HEK293 (cell line): ENCODE data around the gene MAL.

Experiments
- CTCF ChIA-PET: fragments of 350-600 bp; formaldehyde crosslinking; extraction: SDS; loops from one replicate; lab custom pipeline; 2021; ENCODE audit warnings: antibody characterized with exemption; lab: Yijun Ruan, JAX
- POLR2A ChIA-PET: fragments of 300-600 bp; formaldehyde crosslinking; extraction: SDS; loops from one replicate; lab custom pipeline; 2020; ENCODE audit warnings: antibody characterized with exemption, inconsistent platforms; lab: Yijun Ruan, JAX
- H3K27ac ChIP-seq: fragments of 200-500 bp; sonication (Bioruptor generic); 2 replicates; pipeline ENCODE4 v1.5.1; 2014; ENCODE audit warnings: low read depth, low read length, control low read depth, inconsistent platforms; ENCODE audit errors: extremely low read depth
- H3K36me3 ChIP-seq, 2 experiments: fragments of 200-500 bp in 1 of 2; sonication (Bioruptor generic) in 1 of 2; 1 replicate in 1 of 2; 2 replicates in 1 of 2; pipeline ENCODE4 v1.5.1; 2014 to 2017; ENCODE audit warnings: inconsistent platforms in 2 of 2, low read length in 2 of 2; ENCODE audit not compliant: control insufficient read depth in 2 of 2, insufficient read depth in 1 of 2
- H3K4me1 ChIP-seq: fragments of 200-500 bp; sonication (Bioruptor generic); 2 replicates; pipeline ENCODE4 v1.5.1; 2014; ENCODE audit warnings: mild to moderate bottlenecking, low read length, inconsistent platforms; ENCODE audit not compliant: control insufficient read depth, insufficient read depth
- H3K4me3 ChIP-seq: 2 replicates; pipeline ENCODE4 v1.5.1; 2011; ENCODE audit warnings: low read depth, mild to moderate bottlenecking, control low read depth, low read length, moderate library complexity
- H3K9me3 ChIP-seq: fragments of 200-500 bp; sonication (Bioruptor generic); 2 replicates; pipeline ENCODE4 v1.5.1; 2014; ENCODE audit warnings: low read depth, low read length, inconsistent platforms; ENCODE audit not compliant: control insufficient read depth, insufficient read depth
- HOXC10 ChIP-seq: sonication (generic); formaldehyde crosslinking; IDR thresholded peaks from 2 replicates; pipeline ENCODE4 v1.8.1; 2023; ENCODE audit warnings: mild to moderate bottlenecking, missing genetic modification reagents
- OVOL3 ChIP-seq: fragments of 450-650 bp; formaldehyde crosslinking; IDR thresholded peaks from 2 replicates; pipeline ENCODE4 v1.5.1; 2016; ENCODE audit warnings: missing biosample characterization, missing genetic modification characterization
- RBAK ChIP-seq: fragments of 450-650 bp; formaldehyde crosslinking; IDR thresholded peaks from 2 replicates; pipeline ENCODE4 v1.5.1; 2016; ENCODE audit warnings: missing biosample characterization, missing genetic modification characterization
- TRIM28 ChIP-seq: IDR thresholded peaks from 2 replicates; pipeline ENCODE4 v1.6.1; 2011; ENCODE audit warnings: low read length, control low read depth, borderline replicate concordance
- ZBTB7A ChIP-seq: fragments of 450-650 bp; formaldehyde crosslinking; IDR thresholded peaks from 2 replicates; pipeline ENCODE4 v1.5.1; 2016; ENCODE audit warnings: low read depth, missing biosample characterization, missing genetic modification characterization
- ZIC2 ChIP-seq: fragments of 450-650 bp; formaldehyde crosslinking; IDR thresholded peaks from 2 replicates; pipeline ENCODE4 v1.5.1; 2016; ENCODE audit warnings: missing biosample characterization, missing genetic modification characterization
- ZNF138 ChIP-seq: fragments of 450-650 bp; formaldehyde crosslinking; IDR thresholded peaks from 2 replicates; pipeline ENCODE4 v1.5.1; 2016; ENCODE audit warnings: missing biosample characterization, missing genetic modification characterization, borderline replicate concordance
- ZNF18 ChIP-seq: fragments of 450-650 bp; formaldehyde crosslinking; IDR thresholded peaks from 2 replicates; pipeline ENCODE4 v1.5.1; 2016; ENCODE audit warnings: missing biosample characterization, missing genetic modification characterization
- ZNF214 ChIP-seq: fragments of 450-650 bp; formaldehyde crosslinking; IDR thresholded peaks from 2 replicates; pipeline ENCODE4 v1.5.1; 2017; ENCODE audit warnings: missing biosample characterization, mild to moderate bottlenecking, missing genetic modification characterization, borderline replicate concordance
- ZNF239 ChIP-seq: fragments of 450-650 bp; formaldehyde crosslinking; IDR thresholded peaks from 2 replicates; pipeline ENCODE4 v1.5.1; 2016; ENCODE audit warnings: missing biosample characterization, missing genetic modification characterization
- ZNF24 ChIP-seq: fragments of 450-650 bp; formaldehyde crosslinking; IDR thresholded peaks from 2 replicates; pipeline ENCODE4 v1.5.1; 2016; ENCODE audit warnings: missing biosample characterization, missing genetic modification characterization
- ZNF266 ChIP-seq: fragments of 450-650 bp; formaldehyde crosslinking; IDR thresholded peaks from 2 replicates; pipeline ENCODE4 v1.5.1; 2016; ENCODE audit warnings: missing biosample characterization, missing genetic modification characterization, low read depth
- ZNF341 ChIP-seq: fragments of 450-650 bp; formaldehyde crosslinking; IDR thresholded peaks from 2 replicates; pipeline ENCODE4; 2016; ENCODE audit warnings: low read depth, missing biosample characterization, missing genetic modification characterization
- ZNF362 ChIP-seq: fragments of 450-650 bp; formaldehyde crosslinking; IDR thresholded peaks from 2 replicates; pipeline ENCODE4 v1.5.1; 2016; ENCODE audit warnings: missing biosample characterization, missing genetic modification characterization
- ZNF366 ChIP-seq: fragments of 450-650 bp; formaldehyde crosslinking; conservative IDR thresholded peaks from 2 replicates; pipeline ENCODE4 v1.5.1; 2016; ENCODE audit warnings: missing biosample characterization, missing genetic modification characterization
- ZNF391 ChIP-seq: fragments of 450-650 bp; formaldehyde crosslinking; IDR thresholded peaks from 2 replicates; pipeline ENCODE4 v1.5.1; 2016; ENCODE audit warnings: low read depth, missing biosample characterization, missing genetic modification characterization, borderline replicate concordance
- ZNF510 ChIP-seq: fragments of 450-650 bp; formaldehyde crosslinking; IDR thresholded peaks from 2 replicates; pipeline ENCODE4 v1.5.1; 2018; ENCODE audit warnings: mild to moderate bottlenecking, missing genetic modification characterization, missing biosample characterization; ENCODE audit not compliant: insufficient replicate concordance
- ZNF629 ChIP-seq: fragments of 450-650 bp; formaldehyde crosslinking; IDR thresholded peaks from 2 replicates; pipeline ENCODE4 v1.5.1; 2017; ENCODE audit warnings: missing biosample characterization, missing genetic modification characterization
- ZNF658 ChIP-seq: fragments of 450-650 bp; formaldehyde crosslinking; IDR thresholded peaks from 2 replicates; pipeline ENCODE4; 2016; ENCODE audit warnings: missing biosample characterization, missing genetic modification characterization
- ZNF664 ChIP-seq: fragments of 450-650 bp; formaldehyde crosslinking; IDR thresholded peaks from 2 replicates; pipeline ENCODE4 v1.5.1; 2016; ENCODE audit warnings: missing biosample characterization, missing genetic modification characterization
- ZNF747 ChIP-seq: fragments of 450-650 bp; formaldehyde crosslinking; IDR thresholded peaks from 2 replicates; pipeline ENCODE4 v1.5.1; 2016; ENCODE audit warnings: missing biosample characterization, missing genetic modification characterization
- ZNF777 ChIP-seq: fragments of 450-650 bp; formaldehyde crosslinking; IDR thresholded peaks from 2 replicates; pipeline ENCODE4 v1.5.1; 2017; ENCODE audit warnings: missing biosample characterization, missing genetic modification characterization, borderline replicate concordance
- ZSCAN30 ChIP-seq: fragments of 450-650 bp; IDR thresholded peaks from 2 replicates; pipeline ENCODE4 v1.5.1; 2018; ENCODE audit warnings: missing biosample characterization, mild to moderate bottlenecking, missing genetic modification characterization, moderate library complexity
- TF ChIP-seq, protein P1 (sequence below): fragments of 450-650 bp; IDR thresholded peaks from 2 replicates; pipeline ENCODE4 v1.5.1; 2018; ENCODE audit warnings: missing biosample characterization, missing genetic modification characterization
- TF ChIP-seq, protein P2 (sequence below): fragments of 450-650 bp; formaldehyde crosslinking; IDR thresholded peaks from 2 replicates; pipeline ENCODE4 v1.5.1; 2016; ENCODE audit warnings: missing biosample characterization, missing genetic modification characterization
- TF ChIP-seq, protein P3 (sequence below): fragments of 450-650 bp; formaldehyde crosslinking; IDR thresholded peaks from 2 replicates; pipeline ENCODE4 v1.5.1; 2016; ENCODE audit warnings: missing biosample characterization, missing genetic modification characterization, low read depth

MAL gene

DNA sequence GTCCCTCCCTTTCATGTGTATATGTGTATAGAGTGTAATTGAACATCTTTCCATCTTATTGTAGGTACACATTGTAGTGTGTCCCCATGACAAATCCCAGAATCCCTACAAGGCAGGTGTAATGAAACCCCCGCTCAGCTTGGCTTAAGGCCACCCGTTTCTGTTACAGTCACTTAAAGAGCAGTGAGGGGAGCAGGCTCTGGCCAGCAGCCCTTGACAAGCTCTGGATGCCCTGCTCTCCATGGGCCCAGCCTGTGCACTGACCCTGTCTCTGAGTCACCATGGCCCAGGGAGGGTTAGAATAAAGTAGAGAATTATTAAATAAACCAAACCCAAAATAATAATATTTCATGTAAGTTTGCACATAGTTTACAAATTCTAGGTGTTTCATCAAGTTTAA is 17.2 kb upstream of the MAL start:
- POLR2A ChIA-PET = no interaction called here
- Histone ChIP-seq H3K9me3 (no peaks in the 10 kb centered on the region), H3K27ac (no peak overlapping the region), H3K4me3 (no peak overlapping the region), H3K4me1 (no peaks in the 10 kb centered on the region), H3K36me3 (no peaks in the 10 kb centered on the region)
- CTCF ChIA-PET = interaction anchor here (1.1 kb wide), 1 partner anchor 22 kb away, joined by 4 read pairs; no protein-coding TSS in a partner anchor
- TF ChIP-seq ZNF777 (no peak), HOXC10 (CRISPR knock-in tag) (no peak), ZNF391 (no peak), RBAK (no peak), ZNF214 (no peak), OVOL3 (tag by site-specific recombination) (no peak), ZBTB7A (no peak)
- TF ChIP-seq, protein P1, sequence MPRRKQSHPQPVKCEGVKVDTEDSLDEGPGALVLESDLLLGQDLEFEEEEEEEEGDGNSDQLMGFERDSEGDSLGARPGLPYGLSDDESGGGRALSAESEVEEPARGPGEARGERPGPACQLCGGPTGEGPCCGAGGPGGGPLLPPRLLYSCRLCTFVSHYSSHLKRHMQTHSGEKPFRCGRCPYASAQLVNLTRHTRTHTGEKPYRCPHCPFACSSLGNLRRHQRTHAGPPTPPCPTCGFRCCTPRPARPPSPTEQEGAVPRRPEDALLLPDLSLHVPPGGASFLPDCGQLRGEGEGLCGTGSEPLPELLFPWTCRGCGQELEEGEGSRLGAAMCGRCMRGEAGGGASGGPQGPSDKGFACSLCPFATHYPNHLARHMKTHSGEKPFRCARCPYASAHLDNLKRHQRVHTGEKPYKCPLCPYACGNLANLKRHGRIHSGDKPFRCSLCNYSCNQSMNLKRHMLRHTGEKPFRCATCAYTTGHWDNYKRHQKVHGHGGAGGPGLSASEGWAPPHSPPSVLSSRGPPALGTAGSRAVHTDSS (tag by site-specific recombination) = no peak
- TF ChIP-seq, protein P2, sequence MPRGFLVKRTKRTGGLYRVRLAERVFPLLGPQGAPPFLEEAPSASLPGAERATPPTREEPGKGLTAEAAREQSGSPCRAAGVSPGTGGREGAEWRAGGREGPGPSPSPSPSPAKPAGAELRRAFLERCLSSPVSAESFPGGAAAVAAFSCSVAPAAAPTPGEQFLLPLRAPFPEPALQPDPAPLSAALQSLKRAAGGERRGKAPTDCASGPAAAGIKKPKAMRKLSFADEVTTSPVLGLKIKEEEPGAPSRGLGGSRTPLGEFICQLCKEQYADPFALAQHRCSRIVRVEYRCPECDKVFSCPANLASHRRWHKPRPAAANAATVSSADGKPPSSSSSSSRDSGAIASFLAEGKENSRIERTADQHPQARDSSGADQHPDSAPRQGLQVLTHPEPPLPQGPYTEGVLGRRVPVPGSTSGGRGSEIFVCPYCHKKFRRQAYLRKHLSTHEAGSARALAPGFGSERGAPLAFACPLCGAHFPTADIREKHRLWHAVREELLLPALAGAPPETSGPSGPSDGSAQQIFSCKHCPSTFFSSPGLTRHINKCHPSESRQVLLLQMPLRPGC (tag by site-specific recombination) = no peak
- TF ChIP-seq, protein P3, sequence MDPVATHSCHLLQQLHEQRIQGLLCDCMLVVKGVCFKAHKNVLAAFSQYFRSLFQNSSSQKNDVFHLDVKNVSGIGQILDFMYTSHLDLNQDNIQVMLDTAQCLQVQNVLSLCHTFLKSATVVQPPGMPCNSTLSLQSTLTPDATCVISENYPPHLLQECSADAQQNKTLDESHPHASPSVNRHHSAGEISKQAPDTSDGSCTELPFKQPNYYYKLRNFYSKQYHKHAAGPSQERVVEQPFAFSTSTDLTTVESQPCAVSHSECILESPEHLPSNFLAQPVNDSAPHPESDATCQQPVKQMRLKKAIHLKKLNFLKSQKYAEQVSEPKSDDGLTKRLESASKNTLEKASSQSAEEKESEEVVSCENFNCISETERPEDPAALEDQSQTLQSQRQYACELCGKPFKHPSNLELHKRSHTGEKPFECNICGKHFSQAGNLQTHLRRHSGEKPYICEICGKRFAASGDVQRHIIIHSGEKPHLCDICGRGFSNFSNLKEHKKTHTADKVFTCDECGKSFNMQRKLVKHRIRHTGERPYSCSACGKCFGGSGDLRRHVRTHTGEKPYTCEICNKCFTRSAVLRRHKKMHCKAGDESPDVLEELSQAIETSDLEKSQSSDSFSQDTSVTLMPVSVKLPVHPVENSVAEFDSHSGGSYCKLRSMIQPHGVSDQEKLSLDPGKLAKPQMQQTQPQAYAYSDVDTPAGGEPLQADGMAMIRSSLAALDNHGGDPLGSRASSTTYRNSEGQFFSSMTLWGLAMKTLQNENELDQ (tag by site-specific recombination) = no peak

DNA sequence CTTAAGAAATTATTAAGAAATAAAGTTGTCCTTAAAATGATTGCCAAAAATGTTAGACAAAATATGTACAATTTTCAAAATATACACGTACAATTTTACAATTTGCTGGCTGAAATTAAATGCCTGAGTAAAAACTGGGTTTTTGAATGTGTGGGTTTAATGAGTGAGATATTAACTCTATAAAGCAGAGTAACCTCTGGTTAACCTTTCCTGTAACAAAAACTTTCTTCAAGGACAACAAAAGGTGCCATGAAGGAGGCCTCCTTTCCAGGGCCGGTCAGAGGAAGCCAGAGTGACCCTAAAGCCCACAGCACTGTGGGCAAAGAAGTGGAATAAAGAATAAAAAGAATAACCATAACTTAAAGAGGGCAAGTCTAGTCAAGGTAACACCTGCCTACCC is 16.5 kb upstream of the MAL start:
- ChIA-PET CTCF (interaction anchor here (0.6 to 0.9 kb wide), 2 partner anchors 15 to 65 kb away, joined by 5 to 6 read pairs; no protein-coding TSS in a partner anchor), POLR2A (no interaction called here)
- no peaks in the 10 kb centered on the region for H3K9me3 ChIP-seq
- no peak for TF ChIP-seq ZNF362 (tag by site-specific recombination)
- TF ChIP-seq TRIM28 = no peak
- no peak for TF ChIP-seq ZNF664 (tag by site-specific recombination)
- TF ChIP-seq, all 188 proteins: peak for 0
- Histone ChIP-seq H3K27ac (no peak overlapping the region), H3K4me3 (no peak overlapping the region), H3K4me1 (no peaks in the 10 kb centered on the region), H3K36me3 (no peaks in the 10 kb centered on the region)

- H3K9me3 ChIP-seq = no peaks in the 10 kb centered on the region
- ChIA-PET POLR2A (no interaction called here), CTCF (interaction anchor here (0.6 to 0.9 kb wide), 3 partner anchors 14 to 68 kb away, joined by 4 to 6 read pairs (median 5); no protein-coding TSS in a partner anchor)
- H3K36me3 ChIP-seq = no peaks in the 10 kb centered on the region
- no peak overlapping the region for H3K4me3 ChIP-seq
- H3K27ac ChIP-seq = no peak overlapping the region
- no peaks in the 10 kb centered on the region for H3K4me1 ChIP-seq
- TF ChIP-seq ZNF239 (tag by site-specific recombination) (no peak), ZSCAN30 (tag by site-specific recombination) (no peak), ZNF24 (tag by site-specific recombination) (no peak), ZNF18 (tag by site-specific recombination) (no peak), ZNF366 (tag by site-specific recombination) (no peak), ZNF747 (tag by site-specific recombination) (no peak), ZNF658 (tag by site-specific recombination) (no peak), ZNF266 (no peak), ZNF629 (no peak), ZIC2 (tag by site-specific recombination) (no peak), ZNF510 (tag by site-specific recombination) (no peak), ZNF341 (tag by site-specific recombination) (no peak), ZNF138 (tag by site-specific recombination) (no peak)
These were observed 16.1 kb upstream of the MAL start for GRCh38 chr2:95009412-95009811.
